Cardiac muscle cell (in vitro differentiated cells and primary cell): Measurements from ENCODE around the gene SOX30. TPM values are rescaled to one million over a fixed set of nuclear protein-coding genes. Genes with fewer than 3 reads are reported as not detected.

Experiments used
- DNase-seq, 2 donors: peaks; one replicate each; pipeline versions ENCODE4 v3.0.0 to v3.0.0-alpha.2; 2010 to 2017; ENCODE audit warnings: low read depth in 1 of 2, low spot score in 1 of 2
- H3K27ac ChIP-seq: fragments of 200-600 bp; sonication (generic); 2 replicates; pipeline ENCODE4 v1.5.1; 2016
- H3K27me3 ChIP-seq: fragments of 200-600 bp; sonication (generic); 2 replicates; pipeline ENCODE4 v1.6.0; 2016; ENCODE audit warnings: control low read depth
- H3K36me3 ChIP-seq: fragments of 200-600 bp; sonication (generic); 2 replicates; pipeline ENCODE4 v1.5.1; 2016; ENCODE audit warnings: control low read depth
- H3K4me1 ChIP-seq: fragments of 200-600 bp; sonication (generic); 2 replicates; pipeline ENCODE4 v1.8.1; 2017; ENCODE audit warnings: low read depth, mild to moderate bottlenecking, mixed run types
- H3K4me3 ChIP-seq: fragments of 200-600 bp; sonication (generic); 2 replicates; pipeline ENCODE4 v1.5.1; 2016; ENCODE audit warnings: mild to moderate bottlenecking
- H3K9me3 ChIP-seq: fragments of 200-600 bp; sonication (generic); 2 replicates; pipeline ENCODE4 v1.5.1; 2017; ENCODE audit warnings: low read depth, mild to moderate bottlenecking, control low read depth
- CTCF ChIP-seq: IDR thresholded peaks from 2 replicates; pipeline ENCODE4 v1.5.1; 2012; ENCODE audit warnings: low read depth, mild to moderate bottlenecking, low read length
- polyA plus RNA-seq: library from polyadenylated mRNA; unstranded; fragments of >200 nt; fragmentation: Nextera tagmentation; extraction: Ambion mirVana; gene quantifications from 2 replicates; pipeline ENCODE4 v1.2.1, GENCODE V29; 2016
- total RNA-seq: library from RNA; depleted of rRNA; stranded (reverse); fragments of >200 nt; gene quantifications from 2 replicates; pipeline ENCODE4 v1.2.3, GENCODE V29; 2016

SOX30 gene
- total and polyA plus RNA-seq, 2 experiments from 2014 or later, result not detected

- Histone ChIP-seq H3K9me3 (no peaks in the 10 kb centered on the region), H3K4me3 (no peak overlapping the region), H3K4me1 (peaks cover 14% of the 10 kb centered on the region), H3K36me3 (no peaks in the 10 kb centered on the region), H3K27ac (no peak overlapping the region), H3K27me3 (no peaks in the 10 kb centered on the region)
- DNase-seq, result peak in 1 of 2 donors; percentile 34
- no peak for TF ChIP-seq CTCF
These were observed 44.7 kb downstream of the SOX30 start for GRCh38 chr5:157607371-157608161.

DNA sequence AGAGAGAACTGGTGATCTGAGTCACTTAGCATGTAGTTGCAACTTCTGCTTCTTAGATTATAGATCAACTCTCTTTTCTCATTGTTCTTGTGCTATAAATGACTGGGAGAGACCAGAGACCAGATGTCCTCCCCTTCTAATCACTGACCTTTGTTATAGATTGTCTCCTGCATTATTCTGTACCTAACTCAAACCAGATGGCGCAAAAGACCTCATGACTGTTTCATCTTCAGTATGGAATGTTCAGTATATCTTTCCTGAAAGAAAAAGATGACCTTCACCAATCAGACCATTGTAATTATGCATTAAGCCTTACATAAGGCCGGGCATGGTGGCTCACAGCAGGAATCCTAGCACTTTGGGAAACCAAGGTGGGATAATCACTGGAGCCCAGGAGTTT is 46.2 kb downstream of the SOX30 start:
- H3K27ac ChIP-seq, result no peak overlapping the region
- no peak for TF ChIP-seq CTCF

DNA sequence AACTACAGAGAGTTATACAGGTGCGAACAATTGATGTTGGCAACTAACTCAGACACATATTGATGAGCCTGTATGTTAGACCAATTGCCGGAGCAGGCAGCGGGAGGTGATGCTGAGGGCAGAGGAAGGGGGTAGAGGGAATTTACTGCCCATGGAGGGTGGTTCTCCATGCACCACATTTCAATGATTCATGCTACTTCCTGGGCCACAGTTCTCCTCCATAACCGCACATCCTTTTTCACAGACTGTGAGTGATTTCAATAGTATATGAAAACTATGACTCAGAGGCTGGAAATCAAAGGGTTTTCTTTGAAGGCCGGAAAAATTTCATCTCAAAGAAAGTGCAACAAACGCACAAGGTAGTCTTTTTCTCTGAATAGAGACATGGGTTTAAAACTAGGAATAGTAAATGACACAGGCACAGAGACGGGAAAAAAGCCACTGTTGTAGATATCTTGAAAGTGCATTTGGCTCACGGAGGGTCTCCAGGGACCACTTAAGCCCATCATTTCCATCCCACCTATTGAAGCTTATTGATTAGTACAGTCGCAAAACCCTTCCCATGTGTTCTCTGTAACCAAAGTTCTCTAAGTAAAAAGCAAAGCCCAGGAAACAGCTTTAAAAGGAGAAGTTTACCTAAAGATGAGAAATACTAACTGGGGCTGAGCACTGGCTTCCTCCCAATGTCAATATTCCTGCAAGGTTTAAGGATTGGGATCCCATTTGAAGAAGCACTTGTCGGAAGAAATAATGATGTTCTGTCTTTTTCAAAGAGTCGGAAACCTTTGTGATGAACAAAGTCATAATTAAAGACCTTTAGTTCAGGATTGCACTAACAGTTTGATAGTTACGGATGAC is 48.7 kb downstream of the SOX30 start:
- no peak overlapping the region for H3K4me3 ChIP-seq

More for the DNA sequence above, 46.2 kb downstream of the SOX30 start:
- peaks cover 5% of the 10 kb centered on the region for H3K4me1 ChIP-seq
- DNase-seq, result no peak
- H3K36me3 ChIP-seq, result no peaks in the 10 kb centered on the region
- no peak overlapping the region for H3K4me3 ChIP-seq
- no peaks in the 10 kb centered on the region for H3K27me3 ChIP-seq
- no peaks in the 10 kb centered on the region for H3K9me3 ChIP-seq

DNA sequence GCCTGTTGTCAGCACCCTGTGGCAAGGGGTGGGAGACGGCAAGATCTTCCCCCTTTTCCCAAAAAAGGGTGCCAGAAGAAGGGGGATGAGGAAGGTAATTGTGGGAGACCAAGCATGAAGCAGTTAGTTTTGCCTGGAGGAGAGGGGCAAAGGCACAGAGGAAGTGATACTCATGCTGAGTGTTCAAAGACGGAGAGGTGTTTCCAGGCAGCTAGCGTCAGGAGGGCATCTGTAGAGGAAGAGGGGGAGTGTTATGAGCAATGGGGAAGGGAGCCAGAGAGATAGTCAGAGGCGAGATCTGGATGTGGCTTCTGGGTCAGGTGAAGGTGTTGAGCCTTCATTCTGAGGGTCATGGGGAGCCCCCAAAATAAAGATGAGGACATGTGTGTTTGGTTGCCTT is 49.7 kb downstream of the SOX30 start:
- H3K27me3 ChIP-seq, result no peaks in the 10 kb centered on the region
- TF ChIP-seq CTCF, result no peak
- DNase-seq, result no peak
- H3K27ac ChIP-seq, result no peak overlapping the region
- no peaks in the 10 kb centered on the region for H3K9me3 ChIP-seq
- H3K4me1 ChIP-seq, result no peaks in the 10 kb centered on the region
- H3K36me3 ChIP-seq, result no peaks in the 10 kb centered on the region
- no peak overlapping the region for H3K4me3 ChIP-seq

More for the DNA sequence above, 48.7 kb downstream of the SOX30 start:
- Histone ChIP-seq H3K36me3 (no peaks in the 10 kb centered on the region), H3K4me1 (no peaks in the 10 kb centered on the region), H3K27ac (no peak overlapping the region), H3K27me3 (no peaks in the 10 kb centered on the region), H3K9me3 (no peaks in the 10 kb centered on the region)
- TF ChIP-seq CTCF, result no peak
- DNase-seq, result peak in 1 of 2 donors; percentile 78

DNA sequence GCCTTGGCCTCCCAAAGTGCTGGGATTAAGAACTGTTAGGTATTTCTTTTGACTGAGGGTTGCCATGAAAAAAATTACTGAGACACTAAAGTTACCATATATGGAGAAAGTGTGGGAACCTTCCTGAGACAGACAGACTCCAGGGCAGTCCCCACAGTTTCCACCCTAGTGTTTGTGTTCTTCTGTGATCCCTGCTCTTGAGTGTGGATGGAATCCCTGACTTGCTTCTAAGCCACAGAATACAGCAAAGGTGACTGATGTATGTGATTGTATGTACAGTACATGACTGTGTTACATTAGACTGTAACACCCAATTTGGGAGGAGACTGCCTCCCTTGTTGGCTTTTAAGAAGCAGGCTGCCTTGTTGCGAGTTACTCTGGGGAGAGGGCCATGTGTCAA is 52.0 kb downstream of the SOX30 start:
- Histone ChIP-seq H3K4me1 (no peaks in the 10 kb centered on the region), H3K36me3 (no peaks in the 10 kb centered on the region), H3K9me3 (no peaks in the 10 kb centered on the region), H3K4me3 (no peak overlapping the region), H3K27me3 (no peaks in the 10 kb centered on the region), H3K27ac (no peak overlapping the region)
- TF ChIP-seq CTCF, result no peak
- DNase-seq, result no peak
